ENCODE results near the gene GBF1.

GRCh38 chr10:102347236-102347828, 102.0 kb downstream of the GBF1 start:
- TF ChIP-seq POLR2AphosphoS5 (IDR thresholded peaks at IDR 0.05) = no peak
- no peak for TF ChIP-seq POLR2A (IDR thresholded peaks at IDR 0.05)

Data from gastroesophageal sphincter (tissue), 2 donors.